IPS-20b (cell line): ENCODE results near the gene NBPF6.
"Not testable (repeated sequence)": the region's sequence is repeated elsewhere in the genome, so short reads cannot be mapped to it uniquely, and the experiment has no call there.

ENCODE experiments used
- H3K27ac ChIP-seq: one replicate; pipeline ENCODE4 v1.5.1; 2013; ENCODE audit warnings: low read length
- H3K27me3 ChIP-seq: 2 replicates; pipeline ENCODE4 v1.6.1; 2013; ENCODE audit warnings: mild to moderate bottlenecking, low read length, inconsistent platforms; ENCODE audit not compliant: insufficient read depth
- H3K36me3 ChIP-seq: 2 replicates; pipeline ENCODE4 v1.6.1; 2013; ENCODE audit warnings: low read depth, mild to moderate bottlenecking, inconsistent platforms, low read length, moderate library complexity; ENCODE audit not compliant: insufficient read depth
- H3K4me1 ChIP-seq: 2 replicates; pipeline ENCODE4 v1.6.1; 2013; ENCODE audit warnings: mild to moderate bottlenecking, control low read depth, inconsistent platforms, low read length, moderate library complexity; ENCODE audit not compliant: insufficient read depth
- H3K4me3 ChIP-seq: 2 replicates; pipeline ENCODE4 v1.5.1; 2013; ENCODE audit warnings: mild to moderate bottlenecking, low read length, inconsistent platforms
- H3K9ac ChIP-seq: 2 replicates; pipeline ENCODE4 v1.6.1; 2013; ENCODE audit warnings: low read depth, mild to moderate bottlenecking, inconsistent platforms, low read length, moderate library complexity
- H3K9me3 ChIP-seq: 2 replicates; pipeline ENCODE4 v1.6.1; 2013; ENCODE audit warnings: mild to moderate bottlenecking, low read depth, low read length, inconsistent platforms; ENCODE audit not compliant: insufficient read depth

Gene NBPF6

DNA sequence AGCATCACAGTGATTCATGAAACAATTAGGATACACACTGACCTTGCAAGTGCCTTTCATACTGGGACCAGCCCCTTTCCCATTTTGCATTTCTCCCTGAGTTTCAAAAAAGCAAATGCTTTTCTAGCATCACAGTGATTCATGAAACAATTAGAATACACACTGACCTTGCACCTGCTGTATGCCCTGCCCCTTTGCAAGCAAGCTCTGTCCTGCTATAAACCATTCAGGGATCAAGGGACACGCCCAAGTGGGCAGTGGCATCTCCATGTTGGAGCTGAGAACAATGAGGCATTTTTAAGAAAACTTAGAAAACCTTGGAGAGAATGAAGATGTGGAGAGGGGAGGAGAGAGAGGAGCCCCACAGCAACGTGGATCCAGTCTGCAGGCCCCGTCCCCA lies 13.8 kb downstream of the NBPF6 start:
- H3K9me3 ChIP-seq, H3K27ac ChIP-seq: not testable (repeated sequence)

GRCh38 chr1:108466166-108466565 lies 16.0 kb downstream of the NBPF6 start:
- not testable (repeated sequence) for H3K4me1 ChIP-seq

More for the DNA sequence above, 13.8 kb downstream of the NBPF6 start:
- H3K9ac ChIP-seq, H3K4me3 ChIP-seq, H3K36me3 ChIP-seq, H3K27me3 ChIP-seq, H3K4me1 ChIP-seq: not testable (repeated sequence)

DNA sequence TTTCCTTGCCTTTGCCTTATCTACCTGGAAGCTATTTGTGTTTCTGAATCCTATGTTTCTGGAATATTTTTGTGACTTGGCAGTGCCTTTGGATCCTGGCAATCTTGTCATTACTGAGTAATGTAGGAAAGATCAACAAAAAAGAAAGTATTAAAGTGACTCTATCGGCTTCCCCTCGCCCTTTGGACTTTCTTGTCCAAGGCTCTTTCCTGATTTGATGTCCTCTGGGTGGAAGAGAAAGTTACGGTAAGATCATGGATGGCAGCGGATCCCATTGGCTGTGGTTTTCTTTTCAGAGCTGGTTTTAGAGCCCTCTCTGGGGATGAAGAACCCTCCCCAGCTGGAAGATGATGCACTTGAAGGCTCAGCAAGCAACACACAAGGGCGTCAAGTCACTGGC lies 17.0 kb downstream of the NBPF6 start:
- not testable (repeated sequence) for H3K9ac ChIP-seq

More at GRCh38 chr1:108466166-108466565, 16.0 kb downstream of the NBPF6 start:
- H3K9me3 ChIP-seq, H3K27me3 ChIP-seq, H3K36me3 ChIP-seq, H3K9ac ChIP-seq, H3K27ac ChIP-seq, H3K4me3 ChIP-seq: not testable (repeated sequence)

DNA sequence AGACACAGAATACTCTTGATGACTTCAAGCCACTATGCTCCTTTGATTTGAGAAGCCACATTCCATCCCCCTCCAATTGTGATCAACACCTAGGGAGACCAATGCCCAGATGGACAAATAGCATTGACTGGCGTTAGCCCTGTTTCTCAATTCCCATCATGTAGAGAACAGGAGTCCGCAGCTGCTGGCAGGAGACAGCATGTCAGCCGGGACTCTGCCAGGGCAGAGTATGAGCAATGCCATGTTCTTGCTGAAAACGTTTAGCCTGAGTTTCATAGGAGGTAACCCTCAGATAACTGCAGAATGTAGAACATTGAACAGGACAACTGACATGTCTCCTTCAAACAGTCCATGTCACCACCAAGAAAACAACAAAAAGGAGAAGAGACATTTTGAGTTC lies 20.6 kb downstream of the NBPF6 start:
- H3K9ac ChIP-seq, H3K27me3 ChIP-seq, H3K27ac ChIP-seq, H3K36me3 ChIP-seq, H3K4me1 ChIP-seq, H3K9me3 ChIP-seq, H3K4me3 ChIP-seq: not testable (repeated sequence)

More for the DNA sequence above, 17.0 kb downstream of the NBPF6 start:
- H3K4me3 ChIP-seq, H3K36me3 ChIP-seq, H3K27ac ChIP-seq, H3K4me1 ChIP-seq, H3K9me3 ChIP-seq, H3K27me3 ChIP-seq: not testable (repeated sequence)

- H3K9me3 ChIP-seq, result peaks cover 20% of the 10 kb centered on the region
- not testable (repeated sequence) for H3K4me3 ChIP-seq, H3K27me3 ChIP-seq, H3K9ac ChIP-seq, H3K4me1 ChIP-seq, H3K36me3 ChIP-seq, H3K27ac ChIP-seq
Observed at GRCh38 chr1:108474516-108474915, 24.4 kb downstream of the NBPF6 start.

DNA sequence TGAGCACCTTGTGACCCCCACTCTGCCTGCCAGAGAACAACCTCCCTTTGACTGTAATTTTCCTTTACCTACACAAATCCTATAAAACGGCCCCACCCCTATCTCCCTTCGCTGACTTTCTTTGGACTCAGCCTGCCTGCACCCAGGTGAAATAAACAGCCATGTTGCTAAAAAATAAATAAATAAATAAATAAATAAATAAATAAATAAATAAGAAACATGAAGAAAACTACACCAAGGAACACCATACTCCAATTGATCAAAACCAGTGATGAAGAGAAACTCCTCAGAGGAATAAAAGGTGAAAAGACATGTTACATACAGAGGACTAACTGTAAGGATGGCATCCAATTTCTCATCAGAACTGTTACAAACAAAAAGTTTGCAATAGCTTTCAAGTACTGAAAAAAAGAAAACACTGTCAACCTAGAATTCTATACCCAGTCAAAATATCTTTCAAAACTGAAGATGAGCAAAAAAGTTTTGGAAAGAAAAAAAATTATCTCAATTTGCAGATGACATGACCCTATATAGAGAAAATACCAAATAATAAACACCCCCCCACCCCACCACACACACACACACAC lies 28.4 kb downstream of the NBPF6 start:
- H3K9me3 ChIP-seq, result peaks cover 24% of the 10 kb centered on the region
- no peaks in the 10 kb centered on the region for H3K4me1 ChIP-seq
- H3K36me3 ChIP-seq, result no peaks in the 10 kb centered on the region
- no peaks in the 10 kb centered on the region for H3K27me3 ChIP-seq
- no peak overlapping the region for H3K4me3 ChIP-seq
- no peak overlapping the region for H3K27ac ChIP-seq
- H3K9ac ChIP-seq, result no peak overlapping the region

DNA sequence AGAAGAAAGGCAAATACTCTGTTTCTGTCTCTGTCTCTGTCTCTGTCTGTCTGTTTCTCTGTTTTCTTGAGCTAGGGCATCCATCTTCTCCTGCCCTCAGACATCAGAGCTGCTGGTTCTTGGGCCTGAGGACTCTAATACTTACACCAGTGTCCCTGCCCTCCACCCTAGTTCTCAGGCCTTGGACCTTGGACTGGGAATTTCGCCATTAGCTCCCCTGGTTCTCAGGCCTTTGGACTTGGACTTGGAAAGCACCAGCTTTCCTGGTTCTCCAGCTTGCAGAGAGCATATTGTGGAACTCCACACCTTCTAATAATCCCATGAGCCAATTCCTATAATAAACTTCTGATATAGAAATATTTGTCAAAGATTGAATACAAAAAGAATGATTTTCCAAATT lies 32.6 kb downstream of the NBPF6 start:
- no peaks in the 10 kb centered on the region for H3K4me1 ChIP-seq

GRCh38 chr1:108485990-108486389 lies 35.8 kb downstream of the NBPF6 start:
- not testable (repeated sequence) for H3K9ac ChIP-seq, H3K27ac ChIP-seq, H3K4me3 ChIP-seq, H3K36me3 ChIP-seq, H3K4me1 ChIP-seq, H3K27me3 ChIP-seq
- H3K9me3 ChIP-seq, result peaks cover 18% of the 10 kb centered on the region; the same call in 1 of the 2 replicates

More for the DNA sequence above, 32.6 kb downstream of the NBPF6 start:
- H3K4me3 ChIP-seq, result no peak overlapping the region
- peaks cover 32% of the 10 kb centered on the region for H3K9me3 ChIP-seq
- H3K27me3 ChIP-seq, result no peaks in the 10 kb centered on the region
- no peaks in the 10 kb centered on the region for H3K36me3 ChIP-seq
- no peak overlapping the region for H3K27ac ChIP-seq
- H3K9ac ChIP-seq, result no peak overlapping the region

DNA sequence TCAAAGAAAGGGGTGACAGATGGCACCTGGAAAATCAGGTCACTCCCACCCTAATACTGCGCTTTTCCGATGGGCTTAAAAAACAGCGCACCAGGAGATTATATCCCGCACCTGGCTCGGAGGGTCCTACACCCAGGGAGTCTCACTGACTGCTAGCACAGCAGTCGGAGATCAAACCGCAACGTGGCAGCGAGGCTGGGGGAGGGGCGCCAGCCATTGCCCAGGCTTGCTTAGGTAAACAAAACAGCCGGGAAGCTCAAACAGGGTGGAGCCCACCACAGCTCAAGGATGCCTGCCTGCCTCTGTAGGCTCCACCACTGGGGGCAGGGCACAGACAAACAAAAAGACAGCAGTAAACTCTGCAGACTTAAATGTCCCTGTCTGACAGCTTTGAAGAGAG lies 36.6 kb downstream of the NBPF6 start:
- not testable (repeated sequence) for H3K36me3 ChIP-seq
- H3K9me3 ChIP-seq, result peaks cover 13% of the 10 kb centered on the region; the same call in 1 of the 2 replicates

DNA sequence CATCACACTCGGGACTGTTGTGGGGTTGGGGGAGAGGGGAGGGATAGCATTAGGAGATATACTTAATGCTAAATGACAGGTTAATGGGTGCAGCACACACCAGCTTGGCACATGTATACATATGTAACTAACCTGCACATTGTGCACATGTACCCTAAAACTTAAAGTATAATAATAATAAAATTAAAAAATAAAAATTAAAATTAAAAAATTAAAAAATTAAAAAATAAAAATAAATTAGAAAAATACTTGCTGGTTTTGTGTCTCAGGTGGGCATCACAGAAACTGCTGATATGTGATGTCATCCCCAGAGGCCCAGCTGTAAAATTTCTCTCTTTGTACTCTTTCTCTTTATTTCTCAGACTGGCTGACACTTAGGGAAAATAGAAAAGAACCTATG lies 44.9 kb downstream of the NBPF6 start:
- H3K4me1 ChIP-seq, H3K27me3 ChIP-seq, H3K9me3 ChIP-seq, H3K4me3 ChIP-seq, H3K27ac ChIP-seq, H3K36me3 ChIP-seq, H3K9ac ChIP-seq: not testable (repeated sequence)

More for the DNA sequence above, 36.6 kb downstream of the NBPF6 start:
- H3K27ac ChIP-seq, H3K9ac ChIP-seq, H3K27me3 ChIP-seq, H3K4me1 ChIP-seq, H3K4me3 ChIP-seq: not testable (repeated sequence)

DNA sequence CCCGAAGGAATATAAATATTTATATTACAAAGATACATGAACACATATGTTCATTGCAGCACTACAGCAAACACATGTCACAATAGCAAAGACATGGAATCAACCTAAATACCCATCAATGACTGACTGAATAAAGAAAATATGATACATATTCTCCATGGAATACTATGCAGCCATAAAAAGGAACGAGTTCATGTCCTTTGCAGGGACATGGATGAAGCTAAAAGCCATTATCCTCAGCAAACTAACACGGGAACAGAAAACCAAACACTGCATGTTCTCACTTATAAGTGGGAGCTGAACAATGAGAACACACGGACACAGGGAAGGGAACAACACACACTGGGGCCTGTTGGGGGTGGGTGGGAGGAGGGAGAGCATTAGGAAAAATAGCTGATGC lies 46.7 kb downstream of the NBPF6 start:
- H3K4me1 ChIP-seq, H3K9ac ChIP-seq, H3K27me3 ChIP-seq, H3K36me3 ChIP-seq, H3K4me3 ChIP-seq, H3K27ac ChIP-seq, H3K9me3 ChIP-seq: not testable (repeated sequence)

GRCh38 chr1:108502138-108502537 lies 52.0 kb downstream of the NBPF6 start:
- Histone ChIP-seq H3K9me3 (no peaks in the 10 kb centered on the region), H3K4me3 (no peak overlapping the region), H3K36me3 (no peaks in the 10 kb centered on the region), H3K27me3 (no peaks in the 10 kb centered on the region), H3K27ac (no peak overlapping the region), H3K9ac (no peak overlapping the region), H3K4me1 (peaks cover 10% of the 10 kb centered on the region; the same call in 1 of the 2 replicates)
